ENCODE data around the gene CDNF.

The CDNF gene

DNA sequence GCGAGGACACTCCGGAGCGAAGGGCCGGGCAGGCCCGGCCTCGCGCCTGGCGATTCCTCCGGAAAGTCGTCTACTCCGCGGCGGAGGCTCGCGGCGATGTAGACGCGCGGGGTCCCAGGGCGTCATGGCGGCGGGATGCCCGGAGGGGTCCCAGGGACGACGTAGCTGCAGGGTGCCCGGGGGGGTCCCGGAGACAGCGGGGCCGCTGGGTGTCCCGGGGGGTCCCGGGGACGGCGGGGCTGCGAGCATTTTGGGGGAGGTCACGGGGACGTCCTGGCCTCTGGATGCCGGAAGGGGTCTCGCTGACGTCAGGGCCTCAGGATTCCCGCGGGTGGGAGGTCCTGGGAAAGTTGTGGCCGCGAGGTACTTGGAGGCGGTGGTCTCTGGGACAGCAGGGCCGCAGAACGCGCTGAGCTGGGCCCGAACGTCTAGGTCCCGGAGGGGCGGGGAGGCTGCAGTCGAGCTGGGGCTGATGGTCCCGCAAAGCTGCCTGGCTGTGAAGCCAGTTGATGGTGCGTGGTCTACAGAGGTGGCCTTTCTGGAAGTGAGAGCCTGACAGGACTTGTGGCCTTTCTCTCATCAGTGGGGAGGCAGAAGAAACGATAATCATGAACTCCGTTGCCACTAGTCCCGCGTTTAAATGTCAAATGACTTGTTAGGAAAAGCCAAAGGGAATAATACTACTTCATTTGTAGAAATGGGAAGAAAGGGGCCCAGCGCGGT is 906 bp upstream of the CDNF start:
- TF ChIP-seq, protein P1, sequence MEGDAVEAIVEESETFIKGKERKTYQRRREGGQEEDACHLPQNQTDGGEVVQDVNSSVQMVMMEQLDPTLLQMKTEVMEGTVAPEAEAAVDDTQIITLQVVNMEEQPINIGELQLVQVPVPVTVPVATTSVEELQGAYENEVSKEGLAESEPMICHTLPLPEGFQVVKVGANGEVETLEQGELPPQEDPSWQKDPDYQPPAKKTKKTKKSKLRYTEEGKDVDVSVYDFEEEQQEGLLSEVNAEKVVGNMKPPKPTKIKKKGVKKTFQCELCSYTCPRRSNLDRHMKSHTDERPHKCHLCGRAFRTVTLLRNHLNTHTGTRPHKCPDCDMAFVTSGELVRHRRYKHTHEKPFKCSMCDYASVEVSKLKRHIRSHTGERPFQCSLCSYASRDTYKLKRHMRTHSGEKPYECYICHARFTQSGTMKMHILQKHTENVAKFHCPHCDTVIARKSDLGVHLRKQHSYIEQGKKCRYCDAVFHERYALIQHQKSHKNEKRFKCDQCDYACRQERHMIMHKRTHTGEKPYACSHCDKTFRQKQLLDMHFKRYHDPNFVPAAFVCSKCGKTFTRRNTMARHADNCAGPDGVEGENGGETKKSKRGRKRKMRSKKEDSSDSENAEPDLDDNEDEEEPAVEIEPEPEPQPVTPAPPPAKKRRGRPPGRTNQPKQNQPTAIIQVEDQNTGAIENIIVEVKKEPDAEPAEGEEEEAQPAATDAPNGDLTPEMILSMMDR (IDR thresholded peaks at IDR 0.05; ENCODE audit: borderline replicate concordance, insufficient read depth, low read depth, low read length) = no peak
- peak overlapping the region; percentile 100 for H3K4me3 ChIP-seq (ENCODE audit: low read depth, low read length)

DNA sequence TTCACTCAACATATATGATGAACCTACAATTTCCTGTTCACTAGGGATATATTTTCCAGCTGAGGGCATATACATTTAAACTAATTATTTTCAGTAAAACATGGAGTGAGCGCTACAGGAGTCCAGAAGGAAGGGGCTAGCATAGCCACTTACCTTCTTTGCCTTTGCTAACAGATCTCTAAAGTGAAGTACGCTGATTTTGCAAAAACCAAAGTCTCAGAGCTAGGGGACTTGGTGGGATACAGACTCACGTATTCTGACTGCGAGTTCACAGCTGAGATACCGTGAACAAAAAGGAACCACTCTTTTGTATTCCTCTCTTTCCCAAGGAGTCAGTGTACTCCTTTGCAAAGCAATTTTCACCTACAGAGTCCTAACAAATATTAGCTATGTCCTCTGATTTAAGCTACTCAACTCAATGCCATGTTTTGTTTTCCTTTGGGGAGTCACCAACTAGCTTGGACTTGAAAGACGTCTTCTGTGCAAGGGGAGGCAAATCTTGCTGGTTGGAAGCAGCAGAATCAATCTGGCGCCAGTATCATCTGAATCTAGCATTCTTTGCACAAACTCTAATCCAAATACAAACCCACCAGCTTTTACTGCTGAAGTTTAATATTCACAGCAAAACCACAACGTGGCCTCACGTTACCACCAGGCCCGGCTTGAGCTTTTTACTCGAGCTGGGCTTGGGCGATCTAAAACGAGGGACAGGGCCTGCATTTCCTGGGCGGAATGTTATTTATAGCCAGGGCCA is 657 bp downstream of the CDNF start:
- H3K4me3 ChIP-seq (ENCODE audit: low read depth, low read length) = peak overlapping the region; percentile 71
- TF ChIP-seq, protein P1 (IDR thresholded peaks at IDR 0.05; ENCODE audit: borderline replicate concordance, insufficient read depth, low read depth, low read length) = no peak

DNA sequence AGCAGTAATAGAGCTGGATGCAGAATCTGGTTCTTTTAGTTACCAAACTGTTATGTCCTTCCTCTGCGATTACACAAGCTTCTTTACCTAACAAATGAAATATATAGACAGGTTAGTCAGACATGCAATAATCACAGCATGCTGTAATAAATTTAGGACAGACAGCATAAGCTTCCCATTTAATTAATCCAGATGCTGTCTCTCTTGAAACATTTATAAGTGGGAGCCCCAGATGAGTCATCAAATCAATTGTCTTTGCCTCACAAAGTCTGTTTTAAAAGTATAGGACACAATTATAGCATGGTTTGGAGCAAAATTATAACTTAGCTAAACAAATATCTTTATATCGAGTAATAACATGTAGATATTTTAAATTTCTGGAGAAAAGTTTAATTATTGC is 1.6 kb downstream of the CDNF start:
- H3K4me3 ChIP-seq (ENCODE audit: low read depth, low read length) = no peak overlapping the region
- TF ChIP-seq, protein P1 (IDR thresholded peaks at IDR 0.05; ENCODE audit: borderline replicate concordance, insufficient read depth, low read depth, low read length) = no peak

DNA sequence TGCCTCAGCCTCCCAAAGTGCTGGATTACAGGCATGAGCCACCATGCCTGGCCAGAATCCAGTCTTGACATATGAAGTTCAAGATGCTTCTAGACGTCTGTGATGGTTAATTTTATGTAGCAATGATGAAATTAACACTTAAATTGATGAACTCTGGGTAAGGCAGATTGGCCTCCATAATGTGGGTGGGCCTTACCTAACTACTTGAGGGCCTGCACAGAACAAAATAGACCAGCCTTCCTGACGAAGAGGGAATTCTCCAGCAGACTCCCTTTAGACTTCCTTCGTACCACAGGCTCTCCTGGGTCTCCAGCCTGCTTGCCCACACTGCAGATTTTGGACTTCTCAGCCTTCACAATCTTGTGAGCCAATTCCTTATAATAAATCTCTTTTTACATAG is 4.7 kb downstream of the CDNF start:
- TF ChIP-seq, protein P1 (IDR thresholded peaks at IDR 0.05; ENCODE audit: borderline replicate concordance, insufficient read depth, low read depth, low read length) = no peak
- no peak overlapping the region for H3K4me3 ChIP-seq (ENCODE audit: low read depth, low read length)

DNA sequence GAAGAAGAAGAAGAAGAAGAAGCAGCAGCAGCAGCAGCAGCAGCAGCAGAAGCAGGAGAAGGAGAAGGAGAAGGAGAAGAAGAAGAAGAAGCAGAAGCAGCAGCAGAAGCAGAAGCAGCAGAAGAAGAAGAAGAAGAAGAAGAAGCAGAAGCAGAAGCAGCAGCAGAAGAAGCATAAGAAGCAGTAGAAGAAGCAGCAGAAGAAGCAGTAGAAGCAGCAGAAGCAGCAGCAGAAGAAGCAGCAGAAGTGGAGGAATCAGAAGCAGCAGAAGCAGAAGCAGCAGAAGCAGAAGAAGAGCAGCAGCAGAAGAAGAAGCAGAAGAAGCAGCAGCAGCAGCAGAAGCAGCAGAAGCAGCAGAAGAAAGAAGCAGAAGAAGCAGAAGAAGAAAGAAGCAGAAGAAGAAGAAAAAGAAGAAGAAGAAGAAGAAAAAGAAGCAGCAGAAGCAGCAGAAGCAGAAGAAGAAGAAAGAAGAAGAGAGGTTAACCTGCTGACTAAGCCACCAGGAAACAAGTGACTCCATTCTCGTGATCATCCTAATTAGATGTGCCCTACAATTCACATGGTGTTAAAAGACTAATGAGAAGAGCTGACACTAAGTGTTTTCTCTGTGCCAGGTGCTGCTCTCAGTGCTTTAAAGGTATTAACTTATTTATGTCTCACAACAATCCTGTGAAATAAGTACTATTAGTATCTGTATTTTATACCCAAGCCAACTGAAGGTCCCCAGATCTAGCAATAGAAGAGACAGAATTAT is 11.6 kb downstream of the CDNF start:
- TF ChIP-seq, protein P1 (IDR thresholded peaks at IDR 0.05; ENCODE audit: borderline replicate concordance, insufficient read depth, low read depth, low read length) = no peak
- H3K4me3 ChIP-seq (ENCODE audit: low read depth, low read length) = no peak overlapping the region

DNA sequence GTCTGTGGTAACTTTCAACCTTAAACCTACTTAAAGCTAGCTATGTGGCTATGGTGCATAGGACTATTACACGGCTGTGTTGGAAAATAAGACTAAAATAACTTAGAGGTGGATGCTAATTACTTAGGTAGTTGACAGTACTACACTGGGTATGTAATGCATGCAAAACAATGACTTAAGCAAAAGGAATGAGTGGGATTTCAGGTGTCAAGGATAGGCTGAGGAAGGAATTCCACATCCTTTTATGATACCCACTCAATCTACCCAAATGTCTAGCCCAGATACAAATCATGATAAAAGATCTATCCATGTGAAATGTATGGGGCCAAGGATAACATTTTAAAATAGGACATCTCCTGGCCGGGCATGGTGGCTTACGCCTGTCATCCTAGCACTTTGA is 13.9 kb downstream of the CDNF start:
- H3K4me3 ChIP-seq (ENCODE audit: low read depth, low read length) = no peak overlapping the region
- TF ChIP-seq, protein P1 (IDR thresholded peaks at IDR 0.05; ENCODE audit: borderline replicate concordance, insufficient read depth, low read depth, low read length) = no peak

Measured in GM12875 (cell line).